HG03159 (cell line): ENCODE measurements around the gene CLIP3.

Source experiments
- ATAC-seq: cut with Tn5 transposase; IDR thresholded peaks from one replicate; pipeline ENCODE4 v1.9.1; 2021; ENCODE audit warnings: mild to moderate bottlenecking, moderate library complexity; ENCODE audit not compliant: unreplicated experiment

The CLIP3 gene

GRCh38 chr19:36009633-36010379 lies 22.9 kb downstream of the CLIP3 start:
- ATAC-seq, result no peak

GRCh38 chr19:36009220-36009619 lies 23.5 kb downstream of the CLIP3 start:
- no peak for ATAC-seq

DNA sequence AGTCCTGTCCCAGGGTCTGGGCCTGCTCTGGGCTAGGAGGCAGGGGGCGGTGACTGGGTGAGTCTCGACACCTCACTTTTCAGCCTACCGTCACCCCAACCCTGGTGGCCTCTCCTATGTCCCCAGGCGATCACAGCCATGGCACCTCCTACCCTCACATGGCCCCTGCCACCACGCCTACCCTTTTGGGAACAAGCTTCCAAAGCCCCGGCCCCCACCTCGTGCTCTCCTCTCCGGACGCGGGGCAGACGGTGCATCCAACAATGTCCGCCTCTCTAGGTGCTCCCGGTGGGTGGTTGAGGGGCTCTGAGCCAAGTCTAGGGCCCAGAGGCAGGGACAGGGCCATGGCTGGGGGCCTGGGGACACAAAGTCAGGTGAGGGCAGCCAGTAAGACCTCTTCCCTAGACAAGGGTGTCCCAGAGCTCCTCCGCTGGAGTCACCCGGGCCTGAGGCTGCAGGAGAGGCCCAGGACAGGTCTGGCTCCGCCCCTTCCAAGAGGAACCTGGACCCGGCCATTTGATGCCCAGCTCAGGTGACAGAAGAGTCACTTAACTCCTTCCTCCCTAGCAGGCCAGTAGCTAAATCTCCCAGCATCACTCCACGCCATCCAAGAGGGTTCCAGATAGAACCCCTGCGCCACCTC lies 24.2 kb downstream of the CLIP3 start, which contains the start of gene SYNE4:
Gene SYNE4, minus strand, starts transcription at position 478 of the 643 bp plus-strand sequence. Its CDS starts 132 bp downstream, at position 346.
- no peak for ATAC-seq

- ATAC-seq, result no peak
Measured at GRCh38 chr19:36006955-36007354, 25.7 kb downstream of the CLIP3 start.

DNA sequence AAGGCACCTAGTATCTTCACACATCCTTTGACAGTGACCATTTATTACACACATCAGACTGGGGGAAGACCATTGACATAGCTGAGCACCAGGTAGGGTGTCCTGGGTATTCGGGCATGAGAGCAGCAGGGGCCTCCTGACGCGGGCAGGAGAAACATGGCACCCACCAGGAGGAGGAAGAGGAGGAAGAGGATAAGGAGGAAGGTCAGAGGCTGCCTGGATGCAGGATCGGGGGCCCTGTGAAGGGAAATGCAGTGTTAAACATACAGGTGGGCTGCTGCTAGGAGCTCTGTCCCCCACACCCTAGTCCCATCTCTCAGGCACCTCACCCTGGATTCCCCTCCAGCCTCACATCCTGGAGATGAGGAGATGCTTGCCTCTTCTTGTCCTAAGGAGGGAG lies 29.4 kb downstream of the CLIP3 start:
- no peak for ATAC-seq

- no peak for ATAC-seq
Measured at GRCh38 chr19:36001605-36002004, 31.1 kb downstream of the CLIP3 start.

GRCh38 chr19:35996777-35997176 lies 35.9 kb downstream of the CLIP3 start:
- no peak for ATAC-seq

- ATAC-seq, result peak; percentile 80
Measured at GRCh38 chr19:35995048-35995993, 37.4 kb downstream of the CLIP3 start, which contains the start of gene SDHAF1. TSS of gene SDHAF1 (plus strand) at chr19:35995188. CDS start at chr19:35995275, 87 bp downstream.

DNA sequence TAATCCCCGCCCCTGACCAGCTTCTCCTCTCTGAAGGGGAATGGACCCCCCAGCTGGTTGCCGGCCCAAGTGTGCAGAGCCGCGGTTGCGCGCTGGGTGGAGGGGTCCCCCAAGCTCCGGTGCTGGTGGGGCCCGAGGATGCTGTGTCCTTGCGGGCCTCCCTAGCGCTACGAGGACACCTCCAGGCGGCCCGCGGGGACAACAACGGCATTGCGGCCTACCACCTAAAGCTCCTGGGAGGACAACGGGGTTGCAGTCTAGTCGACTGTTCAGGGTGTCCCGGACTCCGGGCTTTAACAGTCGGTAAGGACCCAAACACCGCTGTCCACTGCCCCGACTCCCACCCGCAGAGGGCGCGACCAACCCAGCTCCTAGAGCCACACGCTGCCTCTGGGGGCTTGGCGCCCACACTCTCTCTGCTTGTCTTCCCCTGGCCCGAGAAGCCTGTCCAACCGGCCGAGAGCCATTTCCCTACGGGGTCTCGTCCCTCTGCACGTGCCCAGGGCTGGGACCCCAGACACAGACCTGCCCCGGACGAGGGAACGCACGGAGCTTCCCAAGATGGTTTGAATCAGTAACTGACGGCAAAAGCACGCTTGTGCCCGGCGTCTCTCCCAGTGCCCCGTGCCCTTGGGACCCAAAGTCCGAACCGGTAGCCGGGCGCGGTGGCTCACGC lies 38.6 kb downstream of the CLIP3 start:
- ATAC-seq, result no peak

- no peak for ATAC-seq
Measured at GRCh38 chr19:35992907-35993765, 39.5 kb downstream of the CLIP3 start.

GRCh38 chr19:35991731-35992450 lies 40.8 kb downstream of the CLIP3 start:
- no peak for ATAC-seq

GRCh38 chr19:35990771-35991730 lies 41.6 kb downstream of the CLIP3 start:
- ATAC-seq, result no peak

DNA sequence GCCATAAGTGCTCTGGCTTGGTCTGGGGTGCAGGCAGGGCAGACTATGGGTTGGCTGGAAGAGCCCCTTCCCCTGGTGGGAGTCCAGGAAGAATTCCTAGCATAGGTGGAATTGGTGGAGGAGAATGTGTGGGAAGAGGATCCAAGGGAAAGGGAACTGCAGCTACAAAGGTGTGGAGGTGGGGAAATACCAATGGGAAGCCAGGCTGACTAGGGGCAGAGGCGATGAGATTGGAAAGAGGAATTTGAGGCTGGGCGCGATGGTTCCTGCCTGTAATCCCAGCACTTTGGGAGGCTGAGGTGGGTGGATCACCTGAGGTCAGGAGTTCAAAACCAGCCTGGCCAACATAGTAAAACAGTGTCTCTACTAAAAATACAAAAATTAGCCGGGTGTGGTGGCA lies 42.5 kb downstream of the CLIP3 start:
- no peak for ATAC-seq

GRCh38 chr19:35988824-35989223 lies 43.8 kb downstream of the CLIP3 start:
- no peak for ATAC-seq

GRCh38 chr19:35987571-35987896 lies 45.1 kb downstream of the CLIP3 start:
- ATAC-seq, result no peak

DNA sequence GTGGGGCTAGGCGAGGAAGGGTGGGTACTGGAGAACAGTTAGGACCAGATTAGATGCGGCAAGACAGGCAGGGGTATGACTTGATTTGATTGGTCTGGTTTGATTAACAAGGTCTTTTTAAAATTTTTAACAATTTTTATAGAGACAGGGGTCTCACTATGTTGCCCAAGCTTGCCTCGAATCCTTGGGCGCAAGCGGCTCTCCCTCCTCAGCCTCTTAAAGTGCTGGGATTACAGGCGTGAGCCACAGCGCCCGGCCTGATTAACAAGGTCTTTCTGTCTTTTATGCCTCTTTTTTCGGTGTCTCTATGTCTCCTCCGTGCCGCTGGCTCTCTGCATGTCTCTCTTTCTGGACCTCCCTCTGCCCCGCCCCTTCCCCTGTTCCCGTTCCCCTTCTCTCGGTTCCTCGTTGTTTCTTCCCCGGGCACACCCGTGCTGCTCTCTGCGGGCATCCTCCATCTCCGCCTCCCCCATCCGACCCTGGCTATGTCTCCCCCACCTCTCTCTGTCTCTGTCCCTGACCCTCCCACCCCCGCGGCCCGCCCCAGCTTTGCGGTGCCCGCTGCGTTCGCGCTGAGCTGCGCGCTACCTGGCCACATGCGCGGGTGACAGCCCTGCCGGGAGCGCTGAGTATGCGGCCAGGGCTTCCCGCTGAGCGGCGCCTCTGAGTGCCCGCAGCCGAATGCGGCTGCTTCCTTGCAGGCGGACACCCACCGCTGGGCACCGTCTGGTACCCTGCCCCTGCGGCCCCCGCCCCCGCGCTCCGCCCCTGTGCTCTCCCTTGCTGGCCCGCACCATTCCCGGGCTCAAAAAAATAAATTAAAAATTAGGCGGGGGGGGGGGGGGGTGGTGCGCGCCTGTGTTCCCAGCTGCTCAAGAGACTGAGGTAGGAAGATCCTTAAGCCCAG lies 45.8 kb downstream of the CLIP3 start:
- ATAC-seq, result no peak

- no peak for ATAC-seq
Measured at GRCh38 chr19:35986111-35986510, 46.6 kb downstream of the CLIP3 start.
